Spleen (tissue), 11 donors: ENCODE results near the gene SIPA1L3. TPM values are rescaled to one million over a fixed set of nuclear protein-coding genes. Genes with fewer than 3 reads are reported as not detected.
A peak's percentile ranks its signal among the peaks of the same experiment; 100 is the strongest.

ENCODE experiments used
- DNase-seq: peaks from one replicate; pipeline ENCODE4 v3.0.0-alpha.2; 2020
- H3K27ac ChIP-seq, 8 donors: fragments of 200-600 bp; sonication (generic) in 7 of 8; 1 replicate in 4 of 8; 2 replicates in 4 of 8; pipeline versions ENCODE4 v1.5.0 to v1.8.0; 2016 to 2021; ENCODE audit warnings: inconsistent platforms in 4 of 8, mild to moderate bottlenecking in 4 of 8, moderate library complexity in 1 of 8
- H3K27me3 ChIP-seq, 7 donors: fragments of 200-600 bp; sonication (generic) in 6 of 7; replicated peaks in 1 of 7; 1 replicate in 4 of 7; 2 replicates in 3 of 7; pipeline versions ENCODE4 v1.5.0 to v1.8.0; 2016 to 2021; ENCODE audit warnings: inconsistent platforms in 3 of 7, mild to moderate bottlenecking in 1 of 7
- H3K36me3 ChIP-seq, 6 donors: fragments of 200-600 bp; sonication (generic) in 5 of 6; 1 replicate in 4 of 6; 2 replicates in 2 of 6; pipeline versions ENCODE4 v1.5.0 to v1.8.0; 2016 to 2021; ENCODE audit warnings: inconsistent platforms in 2 of 6
- H3K4me1 ChIP-seq, 6 donors: fragments of 200-600 bp; sonication (generic) in 5 of 6; 1 replicate in 3 of 6; 2 replicates in 3 of 6; pipeline versions ENCODE4 v1.5.0 to v1.8.0; 2016 to 2021; ENCODE audit warnings: inconsistent platforms in 3 of 6
- H3K4me3 ChIP-seq, 8 donors: fragments of 200-600 bp; sonication (generic) in 7 of 8; 1 replicate in 4 of 8; 2 replicates in 4 of 8; pipeline versions ENCODE4 v1.5.0 to v1.8.0; 2016 to 2021; ENCODE audit warnings: inconsistent platforms in 4 of 8, mild to moderate bottlenecking in 4 of 8, moderate library complexity in 2 of 8
- H3K9me3 ChIP-seq, 8 donors: fragments of 200-600 bp; sonication (generic) in 7 of 8; 1 replicate in 4 of 8; 2 replicates in 4 of 8; pipeline versions ENCODE4 v1.5.0 to v1.8.0; 2016 to 2021; ENCODE audit warnings: inconsistent platforms in 4 of 8
- CTCF ChIP-seq, 11 experiments: fragments of 200-600 bp in 7 of 11; fragments of 450-650 bp in 4 of 11; sonication (generic) in 4 of 11; IDR thresholded peaks in 8 of 11; conservative IDR thresholded peaks in 3 of 11; 1 replicate in 7 of 11; 2 replicates in 4 of 11; pipeline versions ENCODE4 v1.4.0 to v1.8.0; 2016 to 2021; ENCODE audit warnings: antibody characterized with exemption in 11 of 11, inconsistent platforms in 4 of 11, mild to moderate bottlenecking in 1 of 11
- POLR2A ChIP-seq, 3 donors: fragments of 450-650 bp; IDR thresholded peaks; one replicate each; pipeline ENCODE4 v1.5.1; 2017; ENCODE audit warnings: antibody characterized with exemption in 3 of 3, mild to moderate bottlenecking in 1 of 3
- POLR2AphosphoS5 ChIP-seq, 3 donors: sonication (generic); formaldehyde crosslinking; IDR thresholded peaks; one replicate each; pipeline ENCODE4 v1.5.1; 2017; ENCODE audit warnings: antibody characterized with exemption in 3 of 3
- WGBS, 5 donors: extraction: QIAGEN DNeasy Blood & Tissue Kit in 3 of 5; methylation state at CpG; one replicate each; pipeline versions ENCODE4 v1.1.5 to v1.1.7; 2013 to 2018; 5-methylcytosine and 5-hydroxymethylcytosine counted together
- intact Hi-C: fragments of 100-400 bp; cut with DNase I; formaldehyde crosslinking; loops from one replicate; pipeline ENCODE4 v1.15.0; 2023; ENCODE audit warnings: low total_unique reads
- polyA plus RNA-seq, 3 donors: library from polyadenylated mRNA; stranded (reverse); fragments of 200-250 nt; gene quantifications; one replicate each; pipeline ENCODE4 v1.2.1, GENCODE V29; 2013
- total RNA-seq, 7 donors: library from RNA; depleted of rRNA in 3 of 7; stranded (reverse); fragments of >200 nt in 3 of 7; fragmentation: NEBNext Ultra II Directional in 4 of 7; extraction: Animal tissue kit (Norgen Biotek cat#: 25700) in 4 of 7; gene quantifications; one replicate each; pipeline versions ENCODE4 v1.1.0 to v1.2.1, GENCODE V29; 2016 to 2021
- donor health status: healthy with polysubstance abuse.
- donor health status: DM: no; HTN: no; CAD: no; lungs with moderate emphysema.
- donor health status: DM: no; HTN: no; CAD: no.
- donor health status: Bipolar disorder and iron deficiency.
- donor health status: healthy.
- donor health status: DM: no; HTN: no; CAD: no.
- donor health status: DM: yes; HTN: yes; CAD: no.

SIPA1L3 gene
- total and polyA plus RNA-seq, 10 donors = 5.4 to 62.6 (median 40.3) TPM

GRCh38 chr19:38089440-38089839, 182.4 kb downstream of the SIPA1L3 start:
- TF ChIP-seq CTCF (IDR thresholded peaks at IDR 0.05 in 8 of 11, conservative IDR thresholded peaks at IDR 0.05 in 3 of 11) = no peak
- no peak for TF ChIP-seq POLR2A (IDR thresholded peaks at IDR 0.05)
- no peak for TF ChIP-seq POLR2AphosphoS5 (IDR thresholded peaks at IDR 0.05)
- no peak for DNase-seq
- H3K4me1 ChIP-seq = no peaks in the 10 kb centered on the region
- H3K27ac ChIP-seq = no peak overlapping the region
- H3K9me3 ChIP-seq = no peaks in the 10 kb centered on the region
- H3K27me3 ChIP-seq = no peaks in the 10 kb centered on the region
- intact Hi-C loops = no loop called here
- H3K4me3 ChIP-seq = no peak overlapping the region
- WGBS, 5 donors = 82 to 96% (median 91%) methylated on average over 1 of the region's 1 CpG
- peaks cover 0 to 86% (median 26%) of the 10 kb centered on the region in 6 donors for H3K36me3 ChIP-seq

- H3K27ac ChIP-seq = no peak overlapping the region
- H3K4me3 ChIP-seq = no peak overlapping the region
- intact Hi-C loops = no loop called here
- peaks cover 0 to 16% (median 5%) of the 10 kb centered on the region in 6 donors for H3K4me1 ChIP-seq
- WGBS, 5 donors = 79 to 95% (median 84%) methylated on average over 8 of the region's 8 CpGs
- DNase-seq = no peak
- peaks cover 0 to 79% (median 24%) of the 10 kb centered on the region in 6 donors for H3K36me3 ChIP-seq
- TF ChIP-seq POLR2A (IDR thresholded peaks at IDR 0.05) (no peak), POLR2AphosphoS5 (IDR thresholded peaks at IDR 0.05) (no peak)
- H3K9me3 ChIP-seq = no peaks in the 10 kb centered on the region
- H3K27me3 ChIP-seq = no peaks in the 10 kb centered on the region
Observed at GRCh38 chr19:38093154-38093553, 186.1 kb downstream of the SIPA1L3 start.

GRCh38 chr19:38093587-38093986, 186.6 kb downstream of the SIPA1L3 start:
- peaks cover 0 to 16% (median 5%) of the 10 kb centered on the region in 6 donors for H3K4me1 ChIP-seq
- no peak for DNase-seq
- H3K4me3 ChIP-seq = no peak overlapping the region
- H3K27me3 ChIP-seq = no peaks in the 10 kb centered on the region
- intact Hi-C loops = no loop called here
- peaks cover 0 to 77% (median 22%) of the 10 kb centered on the region in 6 donors for H3K36me3 ChIP-seq
- 85 to 100% (median 90%) methylated on average over 2 to 6 of the region's 6 CpGs for WGBS, 5 donors
- H3K27ac ChIP-seq = no peak overlapping the region
- no peaks in the 10 kb centered on the region for H3K9me3 ChIP-seq
- TF ChIP-seq CTCF (IDR thresholded peaks at IDR 0.05 in 8 of 11, conservative IDR thresholded peaks at IDR 0.05 in 3 of 11) = no peak
- no peak for TF ChIP-seq POLR2A (IDR thresholded peaks at IDR 0.05)
- TF ChIP-seq POLR2AphosphoS5 (IDR thresholded peaks at IDR 0.05) = peak in 1 of 3 donors; percentile 16

GRCh38 chr19:38095411-38096308, 188.7 kb downstream of the SIPA1L3 start:
- TF ChIP-seq POLR2A (IDR thresholded peaks at IDR 0.05) (no peak), CTCF (IDR thresholded peaks at IDR 0.05 in 8 of 11, conservative IDR thresholded peaks at IDR 0.05 in 3 of 11) (peak; percentile 5 to 75 (median 61))
- intact Hi-C loops = no loop called here
- peak; percentile 83 for DNase-seq
- 54 to 61% (median 58%) methylated on average over 16 to 17 of the region's 17 CpGs for WGBS, 5 donors
- Histone ChIP-seq H3K4me1 (peaks cover 0 to 16% (median 5%) of the 10 kb centered on the region in 6 donors), H3K27me3 (no peaks in the 10 kb centered on the region), H3K36me3 (peaks cover 0 to 77% (median 21%) of the 10 kb centered on the region in 6 donors), H3K27ac (peak overlapping the region in 3 of 8 donors; percentile 16 to 56 (median 30)), H3K9me3 (peaks cover 0 to 11% (median 8%) of the 10 kb centered on the region in 8 donors), H3K4me3 (no peak overlapping the region)
